Thyroid gland (tissue), 4 donors: ENCODE measurements around the gene CST9. TPM values are rescaled to one million over a fixed set of nuclear protein-coding genes. Genes with fewer than 3 reads are reported as not detected.
A peak's percentile ranks its signal among the peaks of the same experiment; 100 is the strongest.
"Not testable (repeated sequence)": the region's sequence is repeated elsewhere in the genome, so short reads cannot be mapped to it uniquely, and the experiment has no call there.

Experiments used
- DNase-seq, 2 donors: peaks; one replicate each; pipeline ENCODE4 v3.0.0-alpha.2; 2019
- H3K27ac ChIP-seq, 3 donors: fragments of 200-600 bp; sonication (generic); 1 replicate in 2 of 3; 2 replicates in 1 of 3; pipeline ENCODE4 v1.5.1; 2016 to 2019; ENCODE audit warnings: mild to moderate bottlenecking in 1 of 3, moderate library complexity in 1 of 3
- H3K27me3 ChIP-seq: fragments of 200-600 bp; sonication (generic); one replicate; pipeline ENCODE4 v1.5.1; 2019
- H3K36me3 ChIP-seq, 2 donors: fragments of 200-600 bp; sonication (generic); one replicate each; pipeline ENCODE4 v1.5.1; 2016 to 2019
- H3K4me1 ChIP-seq, 2 donors: fragments of 200-600 bp; sonication (generic); one replicate each; pipeline ENCODE4 v1.5.1; 2017 to 2019
- H3K4me3 ChIP-seq, 3 donors: fragments of 200-600 bp; sonication (generic); replicated peaks in 1 of 3; 1 replicate in 2 of 3; 2 replicates in 1 of 3; pipeline ENCODE4 v1.5.1; 2016; ENCODE audit warnings: mild to moderate bottlenecking in 1 of 3
- H3K9me3 ChIP-seq: fragments of 200-600 bp; sonication (generic); one replicate; pipeline ENCODE4 v1.5.1; 2017
- CTCF ChIP-seq, 6 experiments: fragments of 200-600 bp in 3 of 6; fragments of 450-650 bp in 3 of 6; sonication (generic) in 3 of 6; IDR thresholded peaks; one replicate each; pipeline ENCODE4 v1.5.1; 2016 to 2019; ENCODE audit warnings: antibody characterized with exemption in 6 of 6, mild to moderate bottlenecking in 2 of 6, inconsistent platforms in 1 of 6, moderate library complexity in 1 of 6
- POLR2A ChIP-seq, 2 donors: fragments of 450-650 bp; IDR thresholded peaks; one replicate each; pipeline ENCODE4 v1.6.1; 2017; ENCODE audit warnings: antibody characterized with exemption in 2 of 2, mild to moderate bottlenecking in 2 of 2, moderate library complexity in 1 of 2
- WGBS, 2 donors: methylation state at CpG; one replicate each; pipeline ENCODE4 v1.1.5; 2017; 5-methylcytosine and 5-hydroxymethylcytosine counted together
- intact Hi-C: fragments of 100-400 bp; cut with DNase I; formaldehyde crosslinking; loops from one replicate; pipeline ENCODE4 v1.15.1; 2023
- total RNA-seq, 4 donors: library from RNA; depleted of rRNA; stranded (reverse); fragments of >200 nt; gene quantifications; one replicate each; pipeline ENCODE4 v1.2.3, GENCODE V29; 2016

The CST9 gene
- total RNA-seq, 4 donors from 2014 or later = not detected

DNA sequence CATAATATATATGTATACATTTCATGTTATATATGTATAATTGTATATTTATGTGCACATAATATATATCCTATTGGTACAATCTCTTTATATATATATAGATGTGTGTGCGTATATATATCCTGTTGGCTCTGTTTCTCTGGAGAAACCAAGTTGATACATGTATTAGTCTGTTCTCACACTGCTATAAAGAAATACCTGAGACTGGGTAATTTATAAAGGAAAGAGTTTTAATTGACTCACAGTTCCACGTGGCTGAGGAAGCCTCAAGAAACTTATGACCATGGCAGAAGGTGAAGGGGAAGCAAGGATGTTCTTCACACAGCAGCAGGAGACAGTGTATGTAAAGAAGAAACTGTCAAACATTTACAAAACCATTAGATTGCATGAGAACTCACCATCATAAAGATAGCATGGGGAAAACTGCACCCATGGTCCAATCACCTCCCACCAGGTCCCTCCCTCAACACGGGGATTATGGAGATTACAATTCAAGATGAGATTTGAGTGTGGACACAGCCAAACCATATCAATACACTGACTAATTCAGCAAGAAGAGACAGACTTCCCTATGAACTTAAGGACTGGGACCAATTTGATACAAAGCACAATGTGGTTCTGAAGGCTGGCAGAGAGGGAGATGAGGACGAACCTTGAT, 18.1 kb upstream of the CST9 start:
- intact Hi-C loops = no loop called here

DNA sequence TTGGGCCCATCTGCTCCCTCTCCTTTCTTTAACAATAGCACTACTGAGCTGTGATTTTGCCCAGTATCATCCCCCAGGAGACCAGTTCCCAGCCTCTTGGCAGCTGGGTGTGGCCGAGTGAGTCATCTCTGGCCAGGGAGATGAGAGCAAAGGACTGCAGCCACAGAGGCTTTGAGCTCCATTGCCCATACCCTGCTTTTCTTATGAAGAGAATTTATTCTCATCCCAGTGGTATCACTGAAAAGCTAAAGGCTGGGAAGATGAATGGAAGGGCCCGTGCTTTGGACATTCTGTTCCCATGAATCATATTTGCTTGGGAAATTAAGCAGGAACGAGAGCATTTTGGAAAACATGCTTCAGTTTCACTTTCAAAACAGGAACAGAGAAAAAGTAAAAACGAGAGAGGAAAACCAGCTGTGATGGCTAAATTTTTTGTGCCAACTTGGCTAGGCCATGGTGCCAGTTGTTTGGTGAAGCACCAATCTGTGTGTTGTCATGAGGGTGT, 17.2 kb upstream of the CST9 start:
- peak in 1 of 2 donors; percentile 41 for DNase-seq
- Histone ChIP-seq H3K4me1 (peaks cover 0 to 5% of the 10 kb centered on the region in 2 donors), H3K4me3 (no peak overlapping the region), H3K27me3 (no peaks in the 10 kb centered on the region), H3K9me3 (no peaks in the 10 kb centered on the region), H3K27ac (peak overlapping the region; percentile 62 to 77 (median 73)), H3K36me3 (no peaks in the 10 kb centered on the region)
- WGBS, 2 donors = 37 to 55% methylated on average over 4 of the region's 4 CpGs
- no peak for TF ChIP-seq CTCF (IDR thresholded peaks at IDR 0.05)
- no peak for TF ChIP-seq POLR2A (IDR thresholded peaks at IDR 0.05)
- intact Hi-C loops = no loop called here

More for the DNA sequence above, 18.1 kb upstream of the CST9 start:
- no peaks in the 10 kb centered on the region for H3K36me3 ChIP-seq
- H3K4me3 ChIP-seq = no peak overlapping the region
- WGBS, 2 donors = 80 to 83% methylated on average over 4 of the region's 4 CpGs
- no peak for DNase-seq
- H3K9me3 ChIP-seq = no peaks in the 10 kb centered on the region
- peaks cover 0 to 7% of the 10 kb centered on the region in 2 donors for H3K4me1 ChIP-seq
- H3K27me3 ChIP-seq = no peaks in the 10 kb centered on the region
- peak overlapping the region; percentile 62 to 77 (median 73) for H3K27ac ChIP-seq
- no peak for TF ChIP-seq CTCF (IDR thresholded peaks at IDR 0.05)
- no peak for TF ChIP-seq POLR2A (IDR thresholded peaks at IDR 0.05)

DNA sequence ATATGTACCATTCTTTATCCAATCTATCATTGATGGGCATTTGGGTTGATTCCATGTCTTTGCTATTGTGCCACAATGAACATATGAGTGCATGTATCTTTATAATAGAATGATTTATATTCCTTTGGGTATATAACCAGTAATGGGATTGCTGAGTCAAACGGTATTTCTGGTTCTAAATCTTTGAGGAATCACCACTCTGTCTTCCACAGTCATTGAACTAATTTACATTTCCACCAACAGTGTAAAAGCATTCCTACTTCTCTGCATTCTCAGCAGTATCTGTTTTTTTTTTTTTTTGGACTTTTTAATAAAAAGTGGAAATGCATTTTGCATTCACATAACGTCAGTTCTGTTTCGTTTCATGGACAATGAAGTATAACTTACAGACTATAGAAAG, 16.7 kb upstream of the CST9 start:
- H3K4me1 ChIP-seq, H3K27me3 ChIP-seq, H3K9me3 ChIP-seq, H3K36me3 ChIP-seq, intact Hi-C loops, H3K4me3 ChIP-seq, DNase-seq: not testable (repeated sequence)
- H3K27ac ChIP-seq = peak overlapping the region; percentile 2 to 77 (median 62)
- 67 to 70% methylated on average over 3 of the region's 3 CpGs for WGBS, 2 donors

DNA sequence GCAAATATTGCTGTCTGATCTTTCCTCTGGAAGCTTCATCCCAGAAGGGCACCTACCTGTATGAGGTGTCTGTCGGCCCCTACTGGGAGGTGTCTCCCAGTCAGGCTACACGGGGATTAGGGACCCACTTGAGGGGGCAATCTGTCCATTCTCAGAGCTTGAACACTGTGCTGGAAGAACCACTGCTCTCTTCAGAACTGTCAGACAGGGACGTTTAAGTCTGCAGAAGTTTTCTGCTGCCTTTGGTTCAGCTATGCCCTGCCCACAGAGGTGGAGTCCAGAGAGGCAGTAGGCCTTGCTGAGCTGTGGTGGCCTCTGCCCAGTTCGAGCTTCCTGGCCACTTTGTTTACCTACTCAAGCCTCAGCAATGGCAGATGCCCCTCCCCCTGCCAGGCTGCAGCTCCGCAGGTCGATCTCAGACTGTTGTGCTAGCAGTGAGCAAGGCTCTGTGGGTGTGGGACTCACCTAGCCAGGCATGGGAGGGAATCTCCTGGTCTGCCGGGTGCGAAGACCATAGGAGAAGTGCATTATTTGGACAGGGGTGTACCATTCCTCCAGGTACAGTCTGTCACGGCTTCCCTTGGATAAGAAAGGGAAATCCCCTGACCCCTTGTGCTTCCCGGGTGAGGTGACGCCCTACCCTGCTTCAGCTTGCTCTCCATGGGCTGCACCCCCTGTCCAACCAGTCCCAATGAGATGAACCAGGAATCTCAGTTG, 15.1 kb upstream of the CST9 start:
- intact Hi-C loops, H3K4me3 ChIP-seq, DNase-seq, H3K4me1 ChIP-seq, H3K9me3 ChIP-seq, H3K36me3 ChIP-seq, H3K27me3 ChIP-seq, H3K27ac ChIP-seq: not testable (repeated sequence)
- 58 to 61% methylated on average over 9 to 11 of the region's 11 CpGs for WGBS, 2 donors

GRCh38 chr20:23614163-23614562, 8.4 kb upstream of the CST9 start:
- 90 to 91% methylated on average over 4 to 5 of the region's 5 CpGs for WGBS, 2 donors

More at GRCh38 chr20:23614163-23614562, 8.4 kb upstream of the CST9 start:
- H3K36me3 ChIP-seq = no peaks in the 10 kb centered on the region
- H3K9me3 ChIP-seq = no peaks in the 10 kb centered on the region
- H3K27ac ChIP-seq = no peak overlapping the region
- peaks cover 0 to 14% of the 10 kb centered on the region in 2 donors for H3K4me1 ChIP-seq
- H3K27me3 ChIP-seq = no peaks in the 10 kb centered on the region
- intact Hi-C loops = no loop called here
- no peak for DNase-seq
- TF ChIP-seq POLR2A (IDR thresholded peaks at IDR 0.05) (no peak), CTCF (IDR thresholded peaks at IDR 0.05) (no peak)
- H3K4me3 ChIP-seq = no peak overlapping the region
